Activated CD4-positive, alpha-beta T cell treated with anti-CD3 and anti-CD28 coated beads, Interleukin-2, amount 50 U/mL, for 24 hours (primary cell): ENCODE results near the gene LRRC38.
"Not testable (repeated sequence)": the region's sequence is repeated elsewhere in the genome, so short reads cannot be mapped to it uniquely, and the experiment has no call there.

ENCODE experiments used
- DNase-seq, 2 donors: peaks; one replicate each; pipeline ENCODE4 v3.0.0-alpha.2; 2020; ENCODE audit warnings: low read depth in 1 of 2, low spot score in 1 of 2

The LRRC38 gene

GRCh38 chr1:13465515-13465914 is 48.3 kb downstream of the LRRC38 start:
- DNase-seq, result no peak

DNA sequence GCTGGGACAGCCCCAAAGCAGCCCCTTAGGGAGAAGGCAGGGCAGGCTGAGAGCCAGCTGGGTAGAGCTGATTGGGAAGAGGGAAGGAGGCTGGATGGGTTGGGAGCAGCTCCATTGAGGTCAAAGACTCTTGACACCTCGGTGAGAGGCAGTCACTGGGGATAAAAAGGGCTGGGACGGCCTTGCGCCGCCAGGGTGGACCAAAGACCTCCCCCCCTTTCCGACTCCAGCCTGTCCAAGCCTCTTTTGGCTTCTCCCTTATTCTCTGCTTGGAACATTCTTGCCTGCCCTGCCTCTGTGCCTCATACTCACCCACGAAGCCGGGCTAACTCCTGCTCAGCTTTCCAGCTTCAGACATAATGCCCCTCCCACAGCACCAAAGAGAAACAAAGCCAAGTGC is 51.1 kb downstream of the LRRC38 start:
- DNase-seq, result no peak

GRCh38 chr1:13461977-13462376 is 51.8 kb downstream of the LRRC38 start:
- no peak for DNase-seq

- DNase-seq, result no peak
Measured at GRCh38 chr1:13456904-13457532, 56.8 kb downstream of the LRRC38 start.

DNA sequence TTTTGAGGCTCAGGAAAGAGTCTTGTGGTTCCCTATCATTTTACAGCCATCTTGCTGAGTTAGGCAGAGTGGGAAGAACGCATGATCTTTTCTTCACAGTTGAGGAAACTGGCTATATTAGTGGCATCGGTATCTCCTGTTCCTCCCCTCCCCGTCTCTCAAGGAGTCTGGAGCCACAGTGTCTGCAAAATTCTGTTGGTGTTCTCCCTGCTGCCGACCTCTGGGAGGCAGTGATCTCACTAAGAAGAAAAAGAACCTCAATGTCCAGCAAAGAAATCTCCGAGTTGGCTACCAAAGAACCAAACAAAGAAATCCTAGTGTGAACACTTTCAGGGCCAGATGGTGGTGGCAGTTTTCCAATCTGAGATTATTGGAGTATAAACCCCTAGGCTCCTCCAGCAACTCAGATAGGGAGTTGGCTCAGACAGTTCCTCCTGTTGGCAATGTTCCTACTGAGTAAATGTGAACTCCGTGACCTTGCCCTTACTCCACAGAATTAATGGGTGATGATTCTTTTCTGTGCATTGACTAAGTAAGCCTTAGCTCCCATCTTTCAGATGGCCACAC is 62.3 kb downstream of the LRRC38 start:
- no peak for DNase-seq

DNA sequence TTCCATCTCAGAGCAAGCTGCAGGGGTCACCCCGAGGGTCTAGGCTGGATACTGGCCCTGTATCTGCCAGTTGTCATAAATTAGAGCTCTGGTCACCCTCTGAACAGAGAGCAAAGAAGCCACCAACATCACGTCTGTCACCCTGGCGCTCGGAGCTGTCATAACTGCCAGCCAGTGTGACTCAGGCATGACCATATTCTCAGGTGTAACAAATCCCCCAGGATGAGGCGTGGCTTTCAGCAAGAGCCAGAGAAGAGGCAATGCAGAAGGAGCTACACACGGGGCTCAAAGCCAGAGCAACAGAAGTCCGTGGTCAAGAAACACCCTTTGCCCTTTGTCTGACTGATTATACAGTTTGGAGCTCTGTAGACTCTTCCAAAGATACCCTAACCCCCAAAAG is 63.6 kb downstream of the LRRC38 start:
- no peak for DNase-seq

GRCh38 chr1:13443335-13443979 is 70.3 kb downstream of the LRRC38 start:
- no peak for DNase-seq

- DNase-seq, result not testable (repeated sequence)
Measured at GRCh38 chr1:13439104-13439783, 74.6 kb downstream of the LRRC38 start.

DNA sequence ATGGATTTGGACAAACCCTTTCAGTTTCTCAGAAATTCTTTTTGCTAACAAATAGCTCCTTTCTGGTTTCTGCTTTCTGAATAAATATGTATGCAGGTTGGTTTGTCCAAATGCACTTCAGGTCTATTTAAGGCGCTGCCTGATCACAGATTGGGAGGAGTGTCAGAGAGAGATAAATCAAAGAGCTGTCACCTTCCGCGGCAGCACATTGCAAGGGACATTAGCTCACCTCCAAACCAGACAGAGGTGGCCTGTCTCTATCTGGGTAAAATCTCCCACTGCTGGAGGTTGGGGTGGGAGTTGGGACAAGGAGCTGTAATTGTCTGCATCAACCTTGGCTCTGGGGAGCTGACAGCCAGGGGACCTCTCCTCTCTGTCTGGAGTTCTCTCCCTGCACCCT is 78.3 kb downstream of the LRRC38 start:
- DNase-seq, result no peak

GRCh38 chr1:13433694-13434358 is 80.0 kb downstream of the LRRC38 start:
- DNase-seq, result not testable (repeated sequence)

- no peak for DNase-seq
Measured at GRCh38 chr1:13432251-13432650, 81.6 kb downstream of the LRRC38 start.

- no peak for DNase-seq
Measured at GRCh38 chr1:13430495-13430894, 83.3 kb downstream of the LRRC38 start.
